Measurements from ENCODE around the gene DEDD2.
A peak's percentile ranks its signal among the peaks of the same experiment; 100 is the strongest.

Gene DEDD2

DNA sequence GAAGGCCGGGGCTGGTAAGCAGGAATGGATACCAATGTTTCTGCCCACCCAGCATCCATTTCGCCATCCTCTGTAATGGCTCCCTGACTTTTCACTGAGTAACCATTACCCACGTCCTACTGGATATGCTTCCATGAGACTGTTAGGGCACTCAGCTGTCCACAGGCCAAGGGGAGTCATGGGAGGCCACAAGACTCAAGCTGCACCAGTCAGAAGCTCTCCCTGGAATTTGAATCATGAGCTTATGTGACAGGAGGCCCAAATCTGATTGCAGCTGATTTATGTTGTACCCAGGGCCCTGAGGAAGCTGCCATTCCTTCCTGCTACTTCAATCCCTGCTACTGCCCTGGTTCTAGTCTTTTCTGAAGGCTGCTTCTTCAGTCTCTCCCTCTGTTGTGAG, 28.3 kb downstream of the DEDD2 start:
- Histone ChIP-seq H3K4me1 (ENCODE audit: insufficient read depth, low read length, poor library complexity, severe bottlenecking) (peaks cover 36% of the 10 kb centered on the region), H3K4me3 (ENCODE audit: low read length, poor library complexity, severe bottlenecking) (no peak overlapping the region), H3K9ac (ENCODE audit: low read depth, low read length, poor library complexity, severe bottlenecking) (no peak overlapping the region), H4K20me1 (ENCODE audit: insufficient read depth, low read length, poor library complexity, severe bottlenecking) (no peaks in the 10 kb centered on the region), H3K9me3 (ENCODE audit: insufficient read depth, low read depth, low read length) (no peaks in the 10 kb centered on the region), H3F3A (ENCODE audit: low read depth) (0 out of 2 replicates have a peak, but pooled peaks cover 3% of the 10 kb centered on the region), H3K9me2 (replicated peaks; ENCODE audit: low read depth, low read length) (no peaks in the 10 kb centered on the region), H3K4me2 (ENCODE audit: low read depth, low read length, poor library complexity, severe bottlenecking) (no peak overlapping the region), H2AFZ (ENCODE audit: low read length) (no peak overlapping the region), H3K79me2 (ENCODE audit: insufficient read depth, low read length) (no peaks in the 10 kb centered on the region), H3K27me3 (ENCODE audit: insufficient read depth, low read length, poor library complexity, severe bottlenecking) (no peaks in the 10 kb centered on the region), H3K36me3 (ENCODE audit: insufficient read depth, low read length) (no peaks in the 10 kb centered on the region)
- TF ChIP-seq EZH2phosphoT487 (IDR thresholded peaks at IDR 0.05; ENCODE audit: borderline replicate concordance) (no peak), CTCF (conservative IDR thresholded peaks at IDR 0.05; ENCODE audit: low read length) (no peak)

DNA sequence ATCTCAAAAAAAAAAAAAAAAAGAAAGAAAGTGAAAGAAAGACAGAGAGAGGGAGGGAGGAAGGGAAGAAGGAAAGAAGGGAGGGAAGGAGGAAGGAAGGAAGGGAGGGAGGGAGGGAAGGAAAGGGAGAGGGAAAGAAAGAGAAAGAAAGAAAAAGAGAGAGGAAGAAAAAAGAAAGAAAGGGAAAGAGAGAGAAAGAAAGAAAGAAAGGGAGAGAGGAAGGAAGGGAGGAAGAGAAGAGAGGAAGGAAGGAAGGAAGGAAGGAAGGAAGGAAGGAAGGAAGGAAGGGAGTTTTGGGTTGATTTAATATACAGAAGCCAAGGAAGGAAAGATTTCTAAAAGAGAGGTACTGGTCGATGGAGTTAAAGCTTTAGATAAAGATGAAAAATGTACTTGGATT, 28.8 kb downstream of the DEDD2 start:
- no peak for TF ChIP-seq CTCF (conservative IDR thresholded peaks at IDR 0.05; ENCODE audit: low read length)
- no peak for TF ChIP-seq EZH2phosphoT487 (IDR thresholded peaks at IDR 0.05; ENCODE audit: borderline replicate concordance)
- Histone ChIP-seq H3K36me3 (ENCODE audit: insufficient read depth, low read length) (no peaks in the 10 kb centered on the region), H3F3A (ENCODE audit: low read depth) (0 out of 2 replicates have a peak, but pooled peaks cover 3% of the 10 kb centered on the region), H3K4me3 (ENCODE audit: low read length, poor library complexity, severe bottlenecking) (no peak overlapping the region), H3K27me3 (ENCODE audit: insufficient read depth, low read length, poor library complexity, severe bottlenecking) (no peaks in the 10 kb centered on the region), H3K79me2 (ENCODE audit: insufficient read depth, low read length) (no peaks in the 10 kb centered on the region), H3K4me2 (ENCODE audit: low read depth, low read length, poor library complexity, severe bottlenecking) (no peak overlapping the region), H3K4me1 (ENCODE audit: insufficient read depth, low read length, poor library complexity, severe bottlenecking) (peaks cover 38% of the 10 kb centered on the region), H3K9ac (ENCODE audit: low read depth, low read length, poor library complexity, severe bottlenecking) (no peak overlapping the region), H3K9me3 (ENCODE audit: insufficient read depth, low read depth, low read length) (no peaks in the 10 kb centered on the region), H2AFZ (ENCODE audit: low read length) (no peak overlapping the region), H3K9me2 (replicated peaks; ENCODE audit: low read depth, low read length) (no peaks in the 10 kb centered on the region), H4K20me1 (ENCODE audit: insufficient read depth, low read length, poor library complexity, severe bottlenecking) (no peaks in the 10 kb centered on the region)

DNA sequence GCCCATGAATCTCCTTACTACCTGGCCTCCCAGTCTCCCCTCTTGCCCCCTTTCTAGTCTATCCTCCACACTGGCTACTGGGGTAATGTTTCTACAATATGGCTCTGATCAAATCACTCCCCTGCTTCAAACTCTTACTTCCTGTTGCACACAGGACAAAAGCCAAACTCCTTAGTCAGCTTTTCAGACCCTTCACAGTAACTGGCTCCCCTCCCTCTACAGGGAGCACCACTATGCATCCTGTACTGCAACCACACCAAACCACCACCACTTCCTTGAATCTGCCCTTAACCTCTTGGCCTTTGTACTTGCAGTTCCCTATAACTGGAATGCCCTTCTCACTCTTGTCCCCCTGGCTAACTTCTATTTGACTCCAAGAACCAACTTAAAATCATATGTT, 32.2 kb downstream of the DEDD2 start:
- no peak for TF ChIP-seq EZH2phosphoT487 (IDR thresholded peaks at IDR 0.05; ENCODE audit: borderline replicate concordance)
- no peak for TF ChIP-seq CTCF (conservative IDR thresholded peaks at IDR 0.05; ENCODE audit: low read length)
- Histone ChIP-seq H3K79me2 (ENCODE audit: insufficient read depth, low read length) (no peaks in the 10 kb centered on the region), H3K36me3 (ENCODE audit: insufficient read depth, low read length) (no peaks in the 10 kb centered on the region), H3K9ac (ENCODE audit: low read depth, low read length, poor library complexity, severe bottlenecking) (peak overlapping the region; percentile 44), H4K20me1 (ENCODE audit: insufficient read depth, low read length, poor library complexity, severe bottlenecking) (no peaks in the 10 kb centered on the region), H3K9me3 (ENCODE audit: insufficient read depth, low read depth, low read length) (no peaks in the 10 kb centered on the region), H3K4me1 (ENCODE audit: insufficient read depth, low read length, poor library complexity, severe bottlenecking) (peaks cover 27% of the 10 kb centered on the region), H3K9me2 (replicated peaks; ENCODE audit: low read depth, low read length) (no peaks in the 10 kb centered on the region), H3K4me2 (ENCODE audit: low read depth, low read length, poor library complexity, severe bottlenecking) (peak overlapping the region; percentile 61), H3K4me3 (ENCODE audit: low read length, poor library complexity, severe bottlenecking) (peak overlapping the region; percentile 34), H2AFZ (ENCODE audit: low read length) (no peak overlapping the region), H3K27me3 (ENCODE audit: insufficient read depth, low read length, poor library complexity, severe bottlenecking) (no peaks in the 10 kb centered on the region), H3F3A (ENCODE audit: low read depth) (0 out of 2 replicates have a peak, but pooled peaks cover 3% of the 10 kb centered on the region)

All from Loucy (cell line).